Effector CD8-positive, alpha-beta T cell (primary cell): ENCODE data around the gene SLC66A3.
A peak's percentile ranks its signal among the peaks of the same experiment; 100 is the strongest.

ENCODE experiments used
- DNase-seq: peaks from one replicate; lab custom pipeline; 2025; lab: John Stamatoyannopoulos, UW
- total RNA-seq, 4 experiments: gene quantifications; one replicate each; lab custom pipeline; 2026; lab: John Stamatoyannopoulos, UW

Gene SLC66A3
- 16.3 to 28.6 (median 27.4) reads per million in 4 experiments for total RNA-seq

GRCh38 chr2:11155381-11156035, at the start of gene SLC66A3:
Gene SLC66A3, plus strand, starts transcription at chr2:11155467. Its CDS starts 80 bp downstream, at chr2:11155547.
- no peak for DNase-seq

DNA sequence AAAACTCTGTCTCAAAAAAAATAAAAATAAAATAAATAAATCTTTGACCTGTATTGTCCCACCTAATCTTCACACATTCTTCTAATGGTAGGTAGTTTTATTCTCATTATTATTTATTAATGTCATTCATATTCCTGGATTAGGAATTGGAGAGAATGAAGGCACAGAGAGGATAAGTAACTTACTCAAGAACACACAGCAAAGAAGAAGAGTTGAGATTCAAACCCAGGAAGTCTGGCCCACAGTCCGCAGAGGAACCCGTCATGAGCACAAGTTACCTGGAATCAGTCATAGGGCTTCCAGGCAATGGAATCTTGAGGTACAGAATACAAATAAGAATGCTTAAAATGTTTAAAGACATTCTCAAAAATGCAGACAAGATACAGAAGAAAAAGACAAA, 46.3 kb upstream of the SLC66A3 start:
- no peak for DNase-seq

DNA sequence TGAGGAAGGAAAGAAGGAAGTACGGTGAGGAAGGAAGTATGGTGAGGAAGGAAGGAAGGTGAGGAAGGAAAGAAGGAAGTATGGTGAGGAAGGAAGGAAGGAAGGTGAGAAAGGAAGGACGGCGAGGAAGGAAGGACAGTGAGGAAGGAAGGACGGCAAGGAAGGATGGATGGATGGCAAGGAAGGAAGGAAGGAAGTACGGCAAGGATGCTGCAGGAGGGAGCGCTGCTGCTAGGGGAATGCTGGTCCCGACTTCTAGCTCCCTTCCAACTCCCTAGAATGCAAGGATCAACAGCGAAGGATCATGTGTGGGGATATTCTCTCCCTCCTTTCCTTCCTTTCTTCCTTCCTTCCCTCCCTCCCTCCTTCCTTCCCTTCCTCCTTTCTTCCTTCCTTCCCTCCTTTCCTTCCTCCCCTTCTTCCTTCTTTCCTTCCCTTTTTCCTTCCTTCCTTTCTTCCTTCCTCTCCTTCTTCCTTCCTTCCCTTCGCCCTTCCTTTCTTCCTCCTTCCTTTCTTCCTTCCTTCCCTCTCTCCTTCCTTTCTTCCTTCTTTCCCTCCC, 42.3 kb upstream of the SLC66A3 start:
- no peak for DNase-seq

DNA sequence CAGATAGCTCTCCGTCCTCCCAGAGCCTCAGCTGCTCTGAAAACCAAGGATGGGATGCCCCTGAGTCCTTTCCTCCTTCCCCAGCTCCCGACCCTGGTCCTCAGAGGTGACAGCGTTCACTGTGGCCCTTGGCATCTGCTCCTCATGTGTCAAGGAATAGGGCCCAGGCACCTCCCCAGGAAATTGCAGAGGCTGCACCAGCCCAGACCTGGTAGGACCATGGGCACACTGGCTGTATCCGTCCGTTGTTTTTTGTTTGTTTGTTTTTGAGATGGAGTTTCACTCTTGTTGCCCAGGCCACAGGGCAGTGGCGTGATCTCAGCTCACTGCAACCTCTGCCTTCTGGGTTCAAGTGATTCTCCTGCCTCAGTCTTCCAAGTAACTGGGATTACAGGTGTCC, 37.5 kb upstream of the SLC66A3 start:
- DNase-seq: no peak

GRCh38 chr2:11118761-11119160, 36.5 kb upstream of the SLC66A3 start:
- DNase-seq: no peak

DNA sequence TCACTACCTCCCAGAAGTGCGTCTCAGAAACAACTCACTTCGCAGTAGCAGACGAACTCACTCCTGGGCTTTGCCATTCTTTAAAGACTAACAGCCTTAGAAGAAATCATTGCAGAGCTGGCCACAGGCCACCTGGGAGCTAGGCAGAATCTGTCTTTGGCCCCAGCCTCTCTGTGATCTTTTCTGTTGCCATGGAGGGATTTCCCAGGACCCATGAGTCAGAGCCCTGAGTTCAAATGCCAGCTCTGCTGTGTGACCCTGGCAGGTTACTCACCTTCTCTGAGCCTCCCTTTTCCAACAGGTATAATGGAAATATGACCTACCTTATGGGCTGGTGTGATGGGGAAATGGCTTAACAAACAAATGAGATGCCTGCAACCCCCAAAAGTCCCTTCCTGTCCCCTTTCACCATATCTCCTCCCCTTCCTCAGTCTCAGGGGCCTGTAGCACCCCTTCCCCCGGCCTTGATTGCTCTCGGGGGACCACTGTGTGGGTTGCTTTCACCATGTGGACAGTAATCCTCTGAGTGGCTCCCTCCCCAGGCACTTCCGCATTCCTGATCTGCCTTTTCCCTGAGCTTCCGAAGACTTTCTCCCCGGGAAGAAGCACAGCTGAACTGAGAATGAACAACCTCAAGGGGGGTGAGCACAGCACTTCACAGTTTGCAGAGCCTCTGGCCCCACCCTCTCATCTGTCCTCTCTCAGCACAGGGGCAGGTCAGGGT, 34.0 kb upstream of the SLC66A3 start:
- DNase-seq: no peak

DNA sequence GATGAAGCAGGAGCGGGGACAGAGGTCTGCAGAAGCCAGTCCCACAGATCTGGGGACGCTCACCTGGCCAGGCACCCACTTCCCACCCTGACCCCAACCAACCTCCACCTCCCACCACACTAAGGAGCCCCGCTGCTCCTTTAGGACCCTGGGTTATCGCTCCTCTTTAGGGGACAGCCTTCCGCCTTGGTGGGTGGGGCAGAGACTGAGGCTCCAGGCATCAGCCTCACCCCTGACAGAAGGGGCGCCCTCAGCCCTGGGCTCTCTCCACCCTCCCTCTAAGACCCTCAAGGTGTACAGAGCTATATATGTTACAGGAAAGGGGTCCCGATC, 33.5 kb upstream of the SLC66A3 start:
- no peak for DNase-seq

- DNase-seq: no peak
Observed at GRCh38 chr2:11122380-11122779, 32.9 kb upstream of the SLC66A3 start.

DNA sequence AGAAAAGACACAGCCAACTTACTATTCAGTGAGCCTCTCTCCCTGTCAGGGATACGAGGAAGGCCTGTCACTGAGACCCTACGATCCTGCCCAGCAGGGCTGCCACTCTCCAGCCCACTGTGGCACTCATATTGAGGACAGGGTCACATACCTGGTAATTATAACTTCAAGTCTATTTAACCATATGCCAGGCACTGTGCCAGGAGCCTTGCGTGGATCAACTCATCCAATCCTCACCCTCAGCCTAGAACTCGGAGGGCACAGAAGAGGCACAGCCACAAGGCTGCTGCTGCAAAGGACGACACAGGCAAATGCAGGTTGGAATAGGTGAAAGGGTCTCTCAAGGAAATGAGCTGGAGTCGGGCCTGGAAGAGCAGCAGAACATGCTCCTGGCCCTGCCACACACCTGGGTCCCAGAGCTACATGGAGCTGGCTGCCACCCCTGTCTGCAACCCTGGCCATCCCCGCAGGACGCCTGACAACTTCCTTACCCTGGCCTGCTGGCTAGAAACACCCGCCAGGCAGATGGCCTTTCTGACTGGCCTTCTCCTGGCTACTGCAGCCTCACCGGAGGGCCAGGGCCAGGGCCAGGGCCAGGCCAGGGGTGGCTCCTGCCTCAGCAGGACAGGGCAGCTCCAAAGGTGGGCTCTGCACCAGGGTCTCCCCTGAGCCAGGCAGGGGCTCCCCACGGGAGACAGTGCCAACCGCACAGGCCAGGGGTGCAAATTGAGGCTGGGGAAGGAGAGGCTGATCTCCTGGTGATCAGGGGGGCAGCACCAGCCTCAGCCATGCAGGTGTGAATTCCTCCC, 32.1 kb upstream of the SLC66A3 start:
- no peak for DNase-seq

DNA sequence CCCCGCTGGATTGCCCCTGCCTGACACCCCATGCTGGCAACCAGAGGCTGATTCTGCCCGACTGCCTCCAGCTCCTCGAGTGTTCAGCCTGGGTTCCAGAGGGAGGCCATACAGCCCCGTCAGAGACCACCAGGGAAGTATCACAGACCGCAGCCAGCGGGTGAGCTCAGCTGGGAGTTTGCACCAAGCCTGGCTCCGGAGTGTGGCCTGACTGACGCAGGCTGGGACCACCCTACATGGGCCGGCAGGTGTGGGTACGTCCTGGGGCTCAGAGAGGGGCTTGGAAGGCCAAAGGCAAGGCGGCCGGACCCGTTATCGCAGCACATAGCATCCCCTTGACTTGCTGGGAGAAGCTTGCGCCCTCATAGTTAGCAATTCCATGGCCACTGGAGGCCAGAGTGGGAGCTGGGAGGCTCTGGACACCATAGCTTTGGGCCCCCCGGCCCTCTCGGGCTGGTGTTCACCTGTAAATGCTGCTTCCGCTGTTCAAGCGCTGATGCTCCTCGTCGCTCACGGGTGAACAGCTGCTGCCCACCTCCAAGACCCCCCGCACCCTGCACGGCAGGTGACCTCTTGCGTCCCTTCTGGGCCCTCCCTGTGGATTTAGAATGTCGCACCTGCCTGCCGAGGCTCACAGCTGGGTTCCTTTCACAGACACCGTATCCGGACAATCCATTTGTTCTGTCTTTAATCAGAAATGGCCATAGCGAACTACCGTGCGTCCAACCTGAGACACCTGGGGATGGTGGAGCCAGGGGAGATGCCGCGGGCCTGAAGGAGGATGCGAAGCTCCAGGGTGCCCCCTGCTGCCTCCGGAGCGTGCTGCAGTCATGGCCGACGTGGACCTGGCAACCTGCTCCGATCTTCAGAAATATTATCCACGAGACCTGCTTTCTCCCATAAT, 31.2 kb upstream of the SLC66A3 start:
- DNase-seq: no peak

DNA sequence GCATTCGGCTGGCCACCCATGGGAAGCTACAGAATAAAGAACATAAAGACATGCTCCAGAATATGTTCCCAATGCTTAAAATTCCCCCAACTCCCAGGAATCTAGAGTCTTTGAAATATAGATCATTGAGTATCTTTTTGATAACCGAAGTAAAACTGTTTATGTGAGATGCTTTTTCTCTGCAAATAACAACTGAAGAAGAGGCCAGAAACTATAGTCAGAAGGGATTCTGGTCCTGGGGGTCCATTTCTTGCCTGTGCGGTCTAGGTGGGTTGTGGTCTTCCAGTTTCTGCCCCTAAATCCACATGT, 30.6 kb upstream of the SLC66A3 start:
- DNase-seq: no peak

DNA sequence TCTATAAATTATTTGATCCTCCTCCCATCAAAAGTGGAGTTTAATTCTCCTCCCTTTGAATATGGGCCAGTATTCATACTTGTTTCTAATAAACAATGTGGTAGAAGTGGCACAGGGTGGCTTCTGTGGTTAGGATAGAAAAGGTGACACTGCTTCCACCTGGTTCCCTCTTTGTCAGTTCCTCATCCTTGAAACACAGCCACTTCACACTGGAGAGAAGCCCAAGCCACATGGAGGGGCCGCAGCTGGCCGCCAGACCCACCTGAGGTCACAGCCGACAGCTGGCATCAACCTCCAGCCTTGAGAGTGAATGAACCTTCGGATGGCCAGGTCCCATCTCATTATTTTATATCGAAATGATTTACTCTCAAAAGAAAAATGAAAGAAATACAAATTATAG, 27.5 kb upstream of the SLC66A3 start:
- no peak for DNase-seq

DNA sequence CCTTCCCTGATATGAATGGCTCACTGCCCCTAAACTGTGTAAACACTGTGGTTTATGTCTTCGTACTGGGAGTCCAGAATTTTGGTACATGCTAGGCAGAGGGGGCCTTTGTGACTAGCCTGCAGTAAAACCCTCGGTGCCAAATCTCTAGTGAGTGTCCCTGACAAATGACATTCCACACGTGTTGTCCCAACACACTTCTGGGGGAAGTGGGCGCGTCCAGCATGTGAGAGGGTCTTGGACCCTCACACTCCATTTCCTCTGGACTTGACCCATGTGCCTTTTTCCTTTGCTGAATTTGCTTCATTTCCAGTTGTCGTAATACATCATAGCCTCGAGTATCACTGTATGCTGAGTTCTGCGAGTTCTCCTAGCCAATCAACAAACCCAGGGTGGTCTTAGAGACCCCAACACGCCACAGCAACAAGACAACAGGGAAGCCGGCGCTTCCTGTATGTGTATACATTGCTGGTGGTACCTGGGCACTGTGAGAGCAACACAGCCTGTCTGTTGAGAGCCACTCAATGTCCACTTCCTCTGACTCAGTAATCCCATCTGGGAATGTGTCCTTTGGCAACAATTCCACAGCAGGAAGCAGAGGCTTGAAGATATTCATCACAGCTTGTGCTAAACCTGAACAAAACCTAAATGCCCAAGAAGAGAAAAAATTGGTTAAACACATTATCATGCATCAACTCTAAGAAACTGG, 26.9 kb upstream of the SLC66A3 start:
- no peak for DNase-seq

- DNase-seq: peak; percentile 75
Observed at GRCh38 chr2:11129598-11130449, 25.4 kb upstream of the SLC66A3 start.

DNA sequence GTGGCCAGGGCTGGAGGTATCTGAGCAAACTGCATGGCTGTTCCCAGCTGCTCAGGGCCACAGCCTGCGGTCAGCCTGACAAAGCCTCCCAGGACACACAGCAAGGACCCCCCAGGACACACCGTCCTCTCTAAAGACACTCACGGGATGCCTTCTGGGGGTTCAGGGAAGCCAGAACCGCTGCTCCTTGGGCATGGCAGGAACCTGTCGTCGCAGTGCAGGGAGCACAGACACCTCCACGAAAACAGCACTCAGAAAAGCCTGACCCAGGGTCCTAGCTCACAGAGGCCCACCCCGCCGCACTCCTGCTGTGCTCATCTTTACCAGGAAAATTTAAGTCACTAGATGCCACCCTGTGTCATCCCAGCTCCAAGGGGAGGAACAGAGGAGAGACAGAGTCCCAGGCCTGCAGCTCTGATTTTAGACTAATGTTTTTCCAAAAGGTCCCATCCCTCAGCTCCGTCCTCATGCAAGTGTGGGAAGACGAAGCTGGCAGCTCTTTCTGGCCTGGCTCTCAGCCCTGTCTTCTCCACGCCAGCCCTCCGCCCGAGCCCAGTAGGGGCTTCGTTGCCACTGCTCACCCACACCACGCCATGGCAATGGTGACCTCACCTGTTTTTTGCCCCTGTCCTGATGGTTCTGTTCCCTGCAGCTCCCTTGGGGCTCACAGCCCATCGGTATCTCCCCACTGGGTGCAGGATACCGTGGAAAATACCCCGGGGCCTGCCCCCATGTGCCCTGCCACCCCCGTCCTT, 23.9 kb upstream of the SLC66A3 start:
- DNase-seq: no peak

DNA sequence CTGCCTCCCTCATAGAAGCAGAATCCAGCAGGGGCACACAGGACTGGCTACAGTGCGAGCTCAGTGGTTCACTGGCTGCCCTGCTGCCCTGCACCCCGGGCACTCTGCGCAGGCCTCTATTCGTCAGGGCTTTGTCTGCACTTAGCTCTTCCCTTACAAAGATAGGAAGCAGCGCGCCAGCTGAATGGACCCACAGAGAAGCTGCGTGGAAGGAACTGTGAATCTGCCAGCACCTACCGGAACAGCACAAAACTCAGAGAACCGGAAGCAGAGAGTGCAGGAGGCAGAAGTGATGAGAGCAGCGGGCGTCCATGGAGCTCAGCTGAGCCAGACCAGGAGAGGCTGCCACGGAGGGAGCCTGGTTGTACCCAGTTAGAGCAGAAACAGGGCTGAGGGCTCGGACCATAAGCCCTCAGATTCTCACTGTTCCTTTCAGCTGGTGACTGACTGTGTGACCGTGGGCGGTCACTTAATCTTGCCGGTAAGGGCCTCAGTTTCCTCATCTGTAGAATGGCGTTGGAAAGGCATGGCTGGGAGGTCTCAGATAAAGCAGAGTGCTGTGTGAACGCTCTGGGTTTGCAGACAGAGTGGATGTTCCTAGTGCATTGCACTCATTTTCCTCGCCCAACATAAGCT, 23.1 kb upstream of the SLC66A3 start:
- no peak for DNase-seq

GRCh38 chr2:11133238-11133935, 21.9 kb upstream of the SLC66A3 start:
- DNase-seq: no peak

DNA sequence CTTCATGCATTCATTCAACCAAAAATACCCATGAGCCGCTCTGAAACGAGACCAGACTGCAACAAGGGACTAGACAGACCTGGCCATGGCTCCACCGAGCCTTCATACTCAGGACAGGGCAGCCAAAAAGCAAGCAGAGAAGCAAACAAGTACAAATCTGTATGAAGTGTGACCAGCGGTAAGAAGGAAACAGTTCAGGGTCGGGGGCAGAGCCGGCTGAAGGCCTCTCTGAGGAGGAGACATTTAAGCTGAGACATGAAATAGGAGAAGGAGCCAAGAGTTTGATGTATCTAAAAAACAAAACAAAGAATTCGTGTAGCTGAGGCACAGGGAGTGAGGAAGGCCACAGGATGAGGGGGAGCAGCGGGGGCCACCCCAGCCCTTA, 21.3 kb upstream of the SLC66A3 start:
- no peak for DNase-seq
